GM12872 (cell line): ENCODE data around the gene ANG.

ENCODE experiments used
- TF ChIP-seq, protein P1 (sequence below): IDR thresholded peaks from 3 replicates; pipeline ENCODE4 v1.5.1; 2011; ENCODE audit warnings: low read depth, mild to moderate bottlenecking, low read length, moderate library complexity; ENCODE audit not compliant: insufficient read depth

ANG gene

DNA sequence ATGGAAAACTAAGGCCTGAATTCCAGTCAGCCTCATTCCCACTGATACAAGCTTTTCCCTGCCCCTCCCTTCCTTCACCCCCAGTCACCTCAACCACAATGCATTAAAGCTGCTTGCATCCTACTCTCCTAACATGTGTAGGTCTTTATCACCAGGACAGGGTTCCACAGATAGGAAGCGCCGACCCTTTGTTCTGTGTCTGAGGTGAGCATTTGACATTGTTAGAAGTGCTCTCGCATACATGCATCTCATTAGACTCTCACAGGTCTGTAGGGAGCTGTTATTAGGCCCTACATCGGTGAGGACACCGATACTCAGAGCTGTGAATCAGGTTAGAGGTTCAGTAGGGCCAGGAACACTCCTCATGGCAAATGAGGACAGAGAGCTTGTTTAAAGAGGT is 43.9 kb downstream of the ANG start:
- TF ChIP-seq, protein P1, sequence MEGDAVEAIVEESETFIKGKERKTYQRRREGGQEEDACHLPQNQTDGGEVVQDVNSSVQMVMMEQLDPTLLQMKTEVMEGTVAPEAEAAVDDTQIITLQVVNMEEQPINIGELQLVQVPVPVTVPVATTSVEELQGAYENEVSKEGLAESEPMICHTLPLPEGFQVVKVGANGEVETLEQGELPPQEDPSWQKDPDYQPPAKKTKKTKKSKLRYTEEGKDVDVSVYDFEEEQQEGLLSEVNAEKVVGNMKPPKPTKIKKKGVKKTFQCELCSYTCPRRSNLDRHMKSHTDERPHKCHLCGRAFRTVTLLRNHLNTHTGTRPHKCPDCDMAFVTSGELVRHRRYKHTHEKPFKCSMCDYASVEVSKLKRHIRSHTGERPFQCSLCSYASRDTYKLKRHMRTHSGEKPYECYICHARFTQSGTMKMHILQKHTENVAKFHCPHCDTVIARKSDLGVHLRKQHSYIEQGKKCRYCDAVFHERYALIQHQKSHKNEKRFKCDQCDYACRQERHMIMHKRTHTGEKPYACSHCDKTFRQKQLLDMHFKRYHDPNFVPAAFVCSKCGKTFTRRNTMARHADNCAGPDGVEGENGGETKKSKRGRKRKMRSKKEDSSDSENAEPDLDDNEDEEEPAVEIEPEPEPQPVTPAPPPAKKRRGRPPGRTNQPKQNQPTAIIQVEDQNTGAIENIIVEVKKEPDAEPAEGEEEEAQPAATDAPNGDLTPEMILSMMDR = no peak

DNA sequence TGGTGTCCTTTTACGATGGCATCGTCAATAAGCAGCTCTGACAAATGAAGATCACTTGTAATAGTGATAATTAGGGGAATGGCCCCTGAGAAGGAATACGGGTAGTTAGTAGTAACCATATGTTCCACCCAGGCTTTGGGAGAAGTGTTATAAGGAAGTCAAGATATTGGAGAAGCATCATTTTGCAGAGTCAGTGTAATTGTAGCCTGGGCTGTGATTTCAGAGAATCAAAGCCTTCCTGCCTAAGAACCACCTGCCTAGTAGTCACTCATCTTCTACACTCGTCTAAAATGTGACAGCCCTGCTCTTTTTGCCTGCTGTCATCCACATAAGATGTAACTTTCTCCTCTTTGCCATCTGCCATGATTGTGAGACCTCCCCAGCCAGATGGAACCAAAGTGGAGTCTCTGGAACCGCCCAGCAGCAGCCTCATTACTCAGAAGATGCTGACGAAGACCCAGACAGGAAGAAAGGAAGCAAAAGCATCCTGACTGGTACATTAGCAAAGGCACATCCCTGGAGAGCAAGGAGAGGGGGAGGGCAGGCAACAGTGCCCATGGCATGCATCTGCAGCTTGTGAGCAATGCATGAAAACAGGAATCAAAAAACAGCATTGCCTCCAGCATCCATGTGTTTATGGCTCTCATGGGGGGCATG is 44.5 kb downstream of the ANG start:
- TF ChIP-seq, protein P1 = no peak

DNA sequence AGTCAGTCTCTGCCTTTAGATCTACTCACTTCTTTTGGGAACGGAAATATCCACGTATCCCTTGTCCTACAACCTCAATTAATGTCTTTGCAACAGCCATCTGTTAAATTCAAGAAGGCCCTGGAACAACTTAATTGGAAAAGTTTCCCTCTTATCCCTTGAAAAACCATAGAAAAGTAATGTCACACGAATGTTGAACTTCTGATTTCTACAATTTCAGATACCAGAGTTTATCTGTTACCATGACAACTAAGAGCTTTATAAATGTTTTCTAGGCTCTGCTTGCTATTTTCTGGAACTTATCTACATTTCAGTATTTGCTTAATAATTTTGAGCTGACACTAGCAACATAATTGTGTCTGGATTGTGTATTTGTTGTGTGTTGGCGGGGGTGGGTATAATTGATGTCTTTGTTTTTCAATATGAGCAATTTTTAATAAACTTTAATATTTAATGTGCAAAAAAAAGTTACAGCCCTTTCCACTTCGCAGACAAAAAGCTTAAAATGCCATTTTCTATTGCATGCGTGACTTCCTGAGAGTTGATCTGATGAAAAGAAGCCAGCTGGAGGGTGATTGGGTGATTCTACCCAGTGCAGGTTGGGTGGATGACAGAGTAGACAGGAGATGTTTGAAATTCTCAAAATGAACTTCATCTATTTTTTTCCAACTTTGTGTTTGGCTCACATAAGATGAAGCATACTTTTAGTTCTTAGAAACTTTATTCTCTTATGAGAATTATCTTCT is 45.3 kb downstream of the ANG start:
- TF ChIP-seq, protein P1 = no peak

DNA sequence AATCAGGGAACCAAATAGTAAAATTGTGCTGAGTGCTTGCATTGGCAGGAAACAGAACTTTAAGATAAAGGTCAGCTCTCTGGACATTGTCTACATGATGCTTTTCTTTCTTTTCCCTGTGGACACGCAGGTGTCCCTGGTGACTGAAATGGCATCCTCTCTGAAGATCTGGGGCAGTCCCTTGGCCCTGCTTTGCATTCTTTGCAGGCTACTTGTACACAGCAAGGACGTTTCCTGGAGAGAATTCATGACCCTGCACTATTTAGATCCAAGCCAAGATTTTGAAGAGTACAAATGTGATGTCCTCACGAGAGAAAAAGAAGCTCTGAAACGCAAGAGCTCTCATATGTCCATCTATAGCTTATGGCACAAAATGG is 45.9 kb downstream of the ANG start:
- TF ChIP-seq, protein P1 = no peak

DNA sequence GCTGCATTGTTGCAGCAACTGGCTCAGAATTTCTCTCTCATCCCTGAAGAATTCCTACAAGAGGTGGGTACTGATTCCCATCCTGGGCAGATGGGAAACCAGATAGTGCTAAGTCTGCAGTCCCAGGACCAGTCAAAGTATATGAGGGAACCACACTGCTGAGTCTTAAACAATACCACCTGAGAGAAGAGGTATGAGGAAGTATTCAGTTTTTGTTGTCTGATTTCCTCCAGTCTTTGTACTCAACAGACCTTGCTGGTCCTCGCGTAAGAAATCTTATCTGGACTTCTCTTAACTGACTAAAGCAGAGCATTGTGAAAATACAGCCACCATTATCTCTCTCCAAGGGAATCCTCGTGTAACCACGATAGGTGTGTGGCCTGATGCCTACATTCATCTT is 53.6 kb downstream of the ANG start:
- TF ChIP-seq, protein P1 = no peak

DNA sequence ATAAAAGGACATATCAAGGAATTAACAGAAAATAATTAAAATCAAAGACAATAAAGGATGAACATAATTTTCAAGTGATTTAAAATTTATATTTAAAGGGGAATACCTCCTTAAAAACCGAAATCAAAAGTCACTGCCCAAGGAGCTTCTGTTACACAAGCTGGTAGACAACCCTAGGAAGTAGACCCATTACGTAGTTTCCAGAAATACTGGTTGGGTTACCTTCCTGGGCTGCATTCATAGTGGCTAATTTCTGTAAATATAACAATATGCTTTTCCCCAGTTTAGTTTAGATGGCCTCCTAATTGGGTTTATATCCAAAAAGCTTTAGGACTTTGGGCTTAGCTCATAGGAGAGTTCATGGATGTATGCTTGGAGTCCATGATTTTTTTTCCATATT is 55.0 kb downstream of the ANG start:
- TF ChIP-seq, protein P1 = no peak
